Heart right ventricle (tissue), 16 donors: ENCODE data around the gene PLCL2. TPM values are rescaled to one million over a fixed set of nuclear protein-coding genes. Genes with fewer than 3 reads are reported as not detected.

Experiments
- ATAC-seq, 8 donors: fragments of 200-7000 bp; cut with Tn5 transposase; one replicate each; pipeline ENCODE4 v1.9.1; 2020; ENCODE audit warnings: mild to moderate bottlenecking in 8 of 8, moderate library complexity in 8 of 8, moderate number of reproducible peaks in 1 of 8
- DNase-seq, 2 donors: peaks; one replicate each; pipeline ENCODE4 v3.0.0-alpha.2; 2020
- H3K27ac ChIP-seq, 10 donors: fragments of 200-600 bp; sonication (generic) in 2 of 10; one replicate each; pipeline versions ENCODE4 v1.5.0 to v1.8.0; 2020 to 2022; ENCODE audit warnings: mild to moderate bottlenecking in 3 of 10
- H3K27me3 ChIP-seq, 7 donors: fragments of 200-600 bp; one replicate each; pipeline ENCODE4 v1.8.0; 2021 to 2022; ENCODE audit warnings: mild to moderate bottlenecking in 2 of 7
- H3K36me3 ChIP-seq, 9 donors: fragments of 200-600 bp; sonication (generic) in 1 of 9; one replicate each; pipeline versions ENCODE4 v1.5.0 to v1.8.0; 2020 to 2022; ENCODE audit warnings: mild to moderate bottlenecking in 2 of 9
- H3K4me1 ChIP-seq, 9 donors: fragments of 200-600 bp; sonication (generic) in 1 of 9; one replicate each; pipeline versions ENCODE4 v1.5.0 to v1.8.0; 2020 to 2022; ENCODE audit warnings: mild to moderate bottlenecking in 4 of 9
- H3K4me3 ChIP-seq, 10 donors: fragments of 200-600 bp; sonication (generic) in 2 of 10; one replicate each; pipeline versions ENCODE4 v1.5.0 to v1.8.0; 2020 to 2022; ENCODE audit warnings: mild to moderate bottlenecking in 7 of 10, moderate library complexity in 2 of 10
- H3K9me3 ChIP-seq, 11 donors: fragments of 200-600 bp in 10 of 11; sonication (generic) in 2 of 11; one replicate each; pipeline versions ENCODE4 v1.5.0 to v1.8.0; 2013 to 2022; ENCODE audit warnings: mild to moderate bottlenecking in 2 of 11, control low read depth in 1 of 11, moderate library complexity in 1 of 11
- WGBS, 2 donors: extraction: QIAGEN DNeasy Blood & Tissue Kit; methylation state at CpG; one replicate each; pipeline ENCODE4 v1.1.7; 2013; ENCODE audit warnings: inconsistent platforms in 1 of 2; 5-methylcytosine and 5-hydroxymethylcytosine counted together
- intact Hi-C, 10 donors: fragments of 100-400 bp; cut with DNase I; formaldehyde crosslinking; loops; one replicate each; pipeline versions ENCODE4 v1.11.1 to v1.14.2; 2022
- polyA plus RNA-seq, 2 donors: library from polyadenylated mRNA; stranded (reverse); fragments of 200-250 nt; gene quantifications; one replicate each; pipeline ENCODE4 v1.2.3, GENCODE V29; 2013
- total RNA-seq, 10 donors: library from RNA; stranded (reverse); fragmentation: NEBNext Ultra II Directional in 3 of 10; extraction: Animal tissue kit (Norgen Biotek cat#: 25700) in 3 of 10; gene quantifications; one replicate each; pipeline versions ENCODE4 v1.2.1 to v1.2.4, GENCODE V29; 2021 to 2023
- TF ChIP-seq, protein P1 (sequence below), 9 donors: fragments of 200-600 bp; sonication (generic) in 2 of 9; IDR thresholded peaks; one replicate each; pipeline versions ENCODE4 v1.5.0 to v1.8.0; 2021 to 2022; ENCODE audit warnings: antibody characterized with exemption in 9 of 9, mild to moderate bottlenecking in 5 of 9, moderate library complexity in 1 of 9
- donor health status: Arrhythmogenic right ventricular cardiomyopathy.
- donor health status: ischemic (EF 13 %, LVEDD 7.1; RV severe dilation, severe dysfunction).
- donor health status: healthy with polysubstance abuse.
- donor health status: DM: no; HTN: yes; CAD: no.
- donor health status: DM: no; HTN: no; CAD: no.
- donor health status: ischemic (EF 25% LVEDD 6.9; RV normal size, moderate dysfunction).
- donor health status: ischemic (EF 25% LVEDD 5.7; RV mildly dilated, moderate dysfunction).
- donor health status: healthy.
- donor health status: DM: yes; HTN: yes; CAD: no.
- donor health status: Ischemic cardiomyopathy.
- donor health status: ischemic (EF 35%, LVEDD 5.7; RV mildly dilated, moderate dysfunction).
- donor health status: nonischemic (EF 11% LVEDD 7.7; RV severe dilation, severe dysfunction).
- donor health status: DM: yes; HTN: yes; CAD: no.
- donor health status: PGD.
- donor health status: ischemic (EF 29% LVEDD 5.4; RV normal size, mild dysfunction).
- donor health status: nonischemic (EF 23%, LVEDD 6.1; RV moderate dilation, normal function).

PLCL2 gene
- total and polyA plus RNA-seq, 12 donors, result 8.7 to 79.8 (median 53.0) TPM

- H3K9me3 ChIP-seq, result peaks cover 0 to 18% (median 5%) of the 10 kb centered on the region in 11 donors
- H3K27ac ChIP-seq, result no peak overlapping the region
- no peak overlapping the region for H3K4me3 ChIP-seq
- peaks cover 0 to 19% (median 5%) of the 10 kb centered on the region in 9 donors for H3K36me3 ChIP-seq
- intact Hi-C loops, result no loop called here
- no peaks in the 10 kb centered on the region for H3K27me3 ChIP-seq
- H3K4me1 ChIP-seq, result peaks cover 0 to 34% (median 18%) of the 10 kb centered on the region in 9 donors
- TF ChIP-seq, protein P1, sequence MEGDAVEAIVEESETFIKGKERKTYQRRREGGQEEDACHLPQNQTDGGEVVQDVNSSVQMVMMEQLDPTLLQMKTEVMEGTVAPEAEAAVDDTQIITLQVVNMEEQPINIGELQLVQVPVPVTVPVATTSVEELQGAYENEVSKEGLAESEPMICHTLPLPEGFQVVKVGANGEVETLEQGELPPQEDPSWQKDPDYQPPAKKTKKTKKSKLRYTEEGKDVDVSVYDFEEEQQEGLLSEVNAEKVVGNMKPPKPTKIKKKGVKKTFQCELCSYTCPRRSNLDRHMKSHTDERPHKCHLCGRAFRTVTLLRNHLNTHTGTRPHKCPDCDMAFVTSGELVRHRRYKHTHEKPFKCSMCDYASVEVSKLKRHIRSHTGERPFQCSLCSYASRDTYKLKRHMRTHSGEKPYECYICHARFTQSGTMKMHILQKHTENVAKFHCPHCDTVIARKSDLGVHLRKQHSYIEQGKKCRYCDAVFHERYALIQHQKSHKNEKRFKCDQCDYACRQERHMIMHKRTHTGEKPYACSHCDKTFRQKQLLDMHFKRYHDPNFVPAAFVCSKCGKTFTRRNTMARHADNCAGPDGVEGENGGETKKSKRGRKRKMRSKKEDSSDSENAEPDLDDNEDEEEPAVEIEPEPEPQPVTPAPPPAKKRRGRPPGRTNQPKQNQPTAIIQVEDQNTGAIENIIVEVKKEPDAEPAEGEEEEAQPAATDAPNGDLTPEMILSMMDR (IDR thresholded peaks at IDR 0.05), result no peak
- ATAC-seq, result peak in 5 of 8 donors; percentile 14 to 60 (median 25)
- 34 to 40% methylated on average over 2 of the region's 2 CpGs for WGBS, 2 donors
- no peak for DNase-seq
These were observed 121.5 kb downstream of the PLCL2 start for GRCh38 chr3:17006132-17006852.

DNA sequence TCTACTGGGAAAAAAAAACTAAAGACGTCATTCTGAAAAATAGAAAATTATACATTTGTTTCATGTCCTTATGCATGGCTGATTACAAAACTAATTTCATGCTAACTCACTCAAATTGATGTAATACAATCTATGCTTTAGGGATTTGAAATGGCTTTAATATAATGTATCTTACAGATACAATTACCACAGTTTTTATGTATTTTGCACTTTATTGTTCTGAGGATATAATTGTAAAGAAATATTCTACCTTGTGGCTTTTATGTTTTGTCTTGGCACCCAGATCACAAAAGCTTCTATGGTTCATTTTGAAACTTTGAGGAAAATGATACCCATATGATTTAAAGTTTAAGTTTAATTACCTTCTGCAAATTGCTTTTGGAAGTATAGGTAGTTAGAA is 122.5 kb downstream of the PLCL2 start:
- DNase-seq (no peak), ATAC-seq (no peak)
- Histone ChIP-seq H3K4me1 (peaks cover 0 to 35% (median 18%) of the 10 kb centered on the region in 9 donors), H3K36me3 (peaks cover 0 to 29% (median 9%) of the 10 kb centered on the region in 9 donors), H3K27me3 (no peaks in the 10 kb centered on the region), H3K27ac (no peak overlapping the region), H3K9me3 (peaks cover 0 to 9% (median 0%) of the 10 kb centered on the region in 11 donors), H3K4me3 (no peak overlapping the region)
- intact Hi-C loops, result no loop called here
- WGBS, 2 donors, result 86 to 90% methylated on average over 1 of the region's 1 CpG
- TF ChIP-seq, protein P1 (IDR thresholded peaks at IDR 0.05), result no peak

DNA sequence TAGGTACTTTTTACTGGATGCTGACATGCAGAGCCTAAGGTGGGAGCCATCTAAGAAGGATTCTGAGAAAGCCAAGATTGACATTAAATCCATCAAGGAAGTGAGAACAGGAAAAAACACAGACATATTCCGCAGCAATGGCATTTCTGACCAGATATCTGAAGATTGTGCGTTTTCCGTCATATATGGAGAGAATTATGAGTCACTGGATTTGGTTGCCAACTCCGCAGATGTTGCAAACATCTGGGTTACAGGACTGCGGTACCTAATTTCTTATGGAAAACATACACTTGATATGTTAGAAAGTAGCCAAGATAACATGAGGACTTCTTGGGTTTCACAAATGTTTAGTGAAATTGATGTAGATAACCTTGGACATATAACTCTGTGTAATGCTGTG is 125.1 kb downstream of the PLCL2 start:
- no peak for DNase-seq
- Histone ChIP-seq H3K27me3 (no peaks in the 10 kb centered on the region), H3K36me3 (peaks cover 0 to 37% (median 9%) of the 10 kb centered on the region in 9 donors), H3K4me1 (peaks cover 0 to 45% (median 23%) of the 10 kb centered on the region in 9 donors), H3K9me3 (no peaks in the 10 kb centered on the region), H3K4me3 (no peak overlapping the region), H3K27ac (no peak overlapping the region)
- no peak for ATAC-seq
- intact Hi-C loops, result no loop called here
- TF ChIP-seq, protein P1 (IDR thresholded peaks at IDR 0.05), result no peak
- 82 to 86% methylated on average over 5 of the region's 5 CpGs for WGBS, 2 donors

GRCh38 chr3:17011728-17012338 is 127.1 kb downstream of the PLCL2 start:
- TF ChIP-seq, protein P1 (IDR thresholded peaks at IDR 0.05), result no peak
- Histone ChIP-seq H3K27me3 (no peaks in the 10 kb centered on the region), H3K4me3 (no peak overlapping the region), H3K36me3 (peaks cover 0 to 56% (median 9%) of the 10 kb centered on the region in 9 donors), H3K4me1 (peaks cover 0 to 33% (median 15%) of the 10 kb centered on the region in 9 donors), H3K9me3 (no peaks in the 10 kb centered on the region), H3K27ac (no peak overlapping the region)
- DNase-seq (no peak), ATAC-seq (no peak)
- intact Hi-C loops, result no loop called here
- 88 to 89% methylated on average over 10 of the region's 10 CpGs for WGBS, 2 donors
